Upper lobe of left lung (tissue), 4 donors: ENCODE results near the gene PTPRK.

Experiments used
- EP300 ChIP-seq, 4 donors: sonication (generic); formaldehyde crosslinking; IDR thresholded peaks; one replicate each; pipeline ENCODE4 v1.5.1; 2017; ENCODE audit warnings: antibody characterized with exemption in 4 of 4, control low read depth in 2 of 4
- POLR2A ChIP-seq, 4 donors: fragments of 450-650 bp; IDR thresholded peaks; one replicate each; pipeline ENCODE4 v1.5.1; 2016 to 2017; ENCODE audit warnings: antibody characterized with exemption in 4 of 4, mild to moderate bottlenecking in 2 of 4
- POLR2AphosphoS5 ChIP-seq, 2 donors: sonication (generic); formaldehyde crosslinking; IDR thresholded peaks; one replicate each; pipeline ENCODE4 v1.5.1; 2017; ENCODE audit warnings: antibody characterized with exemption in 2 of 2
- TF ChIP-seq, protein P1 (sequence below), 6 experiments: fragments of 450-650 bp in 4 of 6; fragments of 200-600 bp in 2 of 6; sonication (generic) in 2 of 6; IDR thresholded peaks; one replicate each; pipeline ENCODE4 v1.5.1; 2016 to 2019; ENCODE audit warnings: antibody characterized with exemption in 6 of 6

DNA sequence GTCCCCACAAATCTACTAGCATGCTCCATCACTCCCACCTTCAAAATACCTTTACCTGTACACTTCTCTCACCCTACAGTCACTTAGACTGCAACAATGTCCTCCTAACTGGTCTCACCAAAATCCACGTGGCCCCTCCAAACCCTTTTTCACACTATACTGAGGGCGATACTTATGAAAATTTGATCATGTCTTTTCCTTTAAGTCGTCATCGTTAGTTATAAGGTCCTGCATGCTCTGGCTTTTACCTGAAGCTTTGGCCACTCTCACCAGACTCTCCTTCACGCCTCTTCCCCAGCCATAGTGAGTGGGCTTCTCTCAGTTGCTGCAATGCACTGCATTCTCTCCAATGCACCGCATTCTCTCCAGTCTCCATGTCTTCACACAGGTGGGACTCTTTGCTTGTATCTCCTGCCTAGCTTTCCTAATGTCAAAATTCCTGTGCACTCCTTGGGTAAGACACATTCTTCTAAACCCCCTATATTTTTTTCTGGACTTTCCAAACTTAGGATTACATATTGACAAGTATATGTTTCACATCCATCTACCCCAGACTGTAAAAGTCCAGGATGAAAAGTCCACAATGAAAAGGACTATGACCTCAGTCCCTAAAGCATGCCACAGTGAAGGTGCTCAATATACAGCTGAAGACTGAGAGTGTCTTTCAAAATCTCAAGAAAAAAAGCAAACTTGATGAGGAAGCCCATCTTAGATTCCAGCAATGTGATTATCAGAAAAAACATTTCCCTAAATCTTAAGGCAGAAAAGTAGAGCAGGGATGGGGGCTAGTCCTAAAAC is 24.7 kb downstream of the PTPRK start:
- TF ChIP-seq POLR2AphosphoS5 (IDR thresholded peaks at IDR 0.05), result no peak
- TF ChIP-seq, protein P1, sequence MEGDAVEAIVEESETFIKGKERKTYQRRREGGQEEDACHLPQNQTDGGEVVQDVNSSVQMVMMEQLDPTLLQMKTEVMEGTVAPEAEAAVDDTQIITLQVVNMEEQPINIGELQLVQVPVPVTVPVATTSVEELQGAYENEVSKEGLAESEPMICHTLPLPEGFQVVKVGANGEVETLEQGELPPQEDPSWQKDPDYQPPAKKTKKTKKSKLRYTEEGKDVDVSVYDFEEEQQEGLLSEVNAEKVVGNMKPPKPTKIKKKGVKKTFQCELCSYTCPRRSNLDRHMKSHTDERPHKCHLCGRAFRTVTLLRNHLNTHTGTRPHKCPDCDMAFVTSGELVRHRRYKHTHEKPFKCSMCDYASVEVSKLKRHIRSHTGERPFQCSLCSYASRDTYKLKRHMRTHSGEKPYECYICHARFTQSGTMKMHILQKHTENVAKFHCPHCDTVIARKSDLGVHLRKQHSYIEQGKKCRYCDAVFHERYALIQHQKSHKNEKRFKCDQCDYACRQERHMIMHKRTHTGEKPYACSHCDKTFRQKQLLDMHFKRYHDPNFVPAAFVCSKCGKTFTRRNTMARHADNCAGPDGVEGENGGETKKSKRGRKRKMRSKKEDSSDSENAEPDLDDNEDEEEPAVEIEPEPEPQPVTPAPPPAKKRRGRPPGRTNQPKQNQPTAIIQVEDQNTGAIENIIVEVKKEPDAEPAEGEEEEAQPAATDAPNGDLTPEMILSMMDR (IDR thresholded peaks at IDR 0.05), result no peak
- no peak for TF ChIP-seq EP300 (IDR thresholded peaks at IDR 0.05)
- TF ChIP-seq POLR2A (IDR thresholded peaks at IDR 0.05), result no peak
